ENCODE data around the gene FOXR1.
A peak's percentile ranks its signal among the peaks of the same experiment; 100 is the strongest.

Gene FOXR1

GRCh38 chr11:119023741-119024140 lies 52.2 kb downstream of the FOXR1 start (continued):
- TF ChIP-seq ZNF596 (tag by site-specific recombination; IDR thresholded peaks at IDR 0.05), result no peak
- no peak for TF ChIP-seq ZNF184 (tag by site-specific recombination; IDR thresholded peaks at IDR 0.05)
- no peak for TF ChIP-seq YY2 (tag by site-specific recombination; IDR thresholded peaks at IDR 0.05)
- peak; percentile 68 for TF ChIP-seq ZNF513 (tag by site-specific recombination; IDR thresholded peaks at IDR 0.05)

GRCh38 chr11:119024430-119025098 lies 53.0 kb downstream of the FOXR1 start:
- POLR2A ChIA-PET, result interaction anchor here (1.0 to 1.9 kb wide), 3 partner anchors 11 to 72 kb away, joined by 4 to 6 read pairs (median 4); no protein-coding TSS in a partner anchor
- Histone ChIP-seq H3K27ac (ENCODE audit: extremely low read depth, low read depth, low read length) (no peak overlapping the region), H3K4me3 (ENCODE audit: low read depth, low read length) (no peak overlapping the region), H3K36me3 (ENCODE audit: control insufficient read depth in 2 of 2, insufficient read depth in 1 of 2, low read length in 2 of 2) (peaks cover 0 to 88% of the 10 kb centered on the region in 2 experiments; a peak in 2 of 3 replicates), H3K9me3 (ENCODE audit: control insufficient read depth, insufficient read depth, low read depth, low read length) (no peaks in the 10 kb centered on the region), H3K4me1 (ENCODE audit: control insufficient read depth, insufficient read depth, low read length) (no peaks in the 10 kb centered on the region)
- CTCF ChIA-PET, result interaction anchor here (1.1 kb wide), 1 partner anchor 118 kb away, joined by 3 read pairs; no protein-coding TSS in a partner anchor
- TF ChIP-seq ZNF391 (tag by site-specific recombination; IDR thresholded peaks at IDR 0.05; ENCODE audit: borderline replicate concordance, low read depth) (no peak), ZXDB (tag by site-specific recombination; IDR thresholded peaks at IDR 0.05) (no peak), ZNF335 (tag by site-specific recombination; conservative IDR thresholded peaks at IDR 0.05) (no peak), ZNF488 (tag by site-specific recombination; IDR thresholded peaks at IDR 0.05) (no peak), ATF2 (tag by site-specific recombination; IDR thresholded peaks at IDR 0.05; ENCODE audit: low read depth) (no peak), ZNF19 (tag by site-specific recombination; IDR thresholded peaks at IDR 0.05; ENCODE audit: low read depth) (no peak), ZIC2 (tag by site-specific recombination; IDR thresholded peaks at IDR 0.05) (no peak)

GRCh38 chr11:119025099-119025473 lies 53.5 kb downstream of the FOXR1 start:
- TF ChIP-seq EGR2 (tag by site-specific recombination; IDR thresholded peaks at IDR 0.05; ENCODE audit: low read depth), result no peak
- 0 out of 2 replicates have a peak, but pooled peaks have one; percentile 28 for TF ChIP-seq ZFHX2 (tag by site-specific recombination; conservative IDR thresholded peaks at IDR 0.05)
- CTCF ChIA-PET, result no interaction called here
- Histone ChIP-seq H3K9me3 (ENCODE audit: control insufficient read depth, insufficient read depth, low read depth, low read length) (no peaks in the 10 kb centered on the region), H3K4me1 (ENCODE audit: control insufficient read depth, insufficient read depth, low read length) (no peaks in the 10 kb centered on the region), H3K36me3 (ENCODE audit: control insufficient read depth in 2 of 2, insufficient read depth in 1 of 2, low read length in 2 of 2) (peaks cover 0 to 85% of the 10 kb centered on the region in 2 experiments; a peak in 2 of 3 replicates), H3K27ac (ENCODE audit: extremely low read depth, low read depth, low read length) (no peak overlapping the region), H3K4me3 (ENCODE audit: low read depth, low read length) (no peak overlapping the region)
- POLR2A ChIA-PET, result interaction anchor here (1.0 to 1.9 kb wide), 3 partner anchors 11 to 71 kb away, joined by 4 to 6 read pairs (median 4); no protein-coding TSS in a partner anchor

GRCh38 chr11:119025541-119025940 lies 54.0 kb downstream of the FOXR1 start:
- CTCF ChIA-PET, result no interaction called here
- no peak overlapping the region for H3K27ac ChIP-seq (ENCODE audit: extremely low read depth, low read depth, low read length)
- H3K4me1 ChIP-seq (ENCODE audit: control insufficient read depth, insufficient read depth, low read length), result no peaks in the 10 kb centered on the region
- POLR2A ChIA-PET, result interaction anchor here (1.0 to 1.9 kb wide), 3 partner anchors 10 to 71 kb away, joined by 4 to 6 read pairs (median 4); no protein-coding TSS in a partner anchor
- H3K9me3 ChIP-seq (ENCODE audit: control insufficient read depth, insufficient read depth, low read depth, low read length), result no peaks in the 10 kb centered on the region
- TF ChIP-seq ZEB2 (tag by site-specific recombination; IDR thresholded peaks at IDR 0.05) (no peak), REST (tag by site-specific recombination; IDR thresholded peaks at IDR 0.05) (no peak), ZNF654 (tag by site-specific recombination; IDR thresholded peaks at IDR 0.05; ENCODE audit: low read depth) (no peak), ZNF132 (tag by site-specific recombination; IDR thresholded peaks at IDR 0.05; ENCODE audit: borderline replicate concordance) (no peak), ZNF830 (tag by site-specific recombination; IDR thresholded peaks at IDR 0.05; ENCODE audit: low read depth) (no peak)
- peaks cover 0 to 83% of the 10 kb centered on the region in 2 experiments; a peak in 2 of 3 replicates for H3K36me3 ChIP-seq (ENCODE audit: control insufficient read depth in 2 of 2, insufficient read depth in 1 of 2, low read length in 2 of 2)
- no peak overlapping the region for H3K4me3 ChIP-seq (ENCODE audit: low read depth, low read length)

All from HEK293 (cell line).